ENCODE data around the gene ARHGAP28.

The ARHGAP28 gene

DNA sequence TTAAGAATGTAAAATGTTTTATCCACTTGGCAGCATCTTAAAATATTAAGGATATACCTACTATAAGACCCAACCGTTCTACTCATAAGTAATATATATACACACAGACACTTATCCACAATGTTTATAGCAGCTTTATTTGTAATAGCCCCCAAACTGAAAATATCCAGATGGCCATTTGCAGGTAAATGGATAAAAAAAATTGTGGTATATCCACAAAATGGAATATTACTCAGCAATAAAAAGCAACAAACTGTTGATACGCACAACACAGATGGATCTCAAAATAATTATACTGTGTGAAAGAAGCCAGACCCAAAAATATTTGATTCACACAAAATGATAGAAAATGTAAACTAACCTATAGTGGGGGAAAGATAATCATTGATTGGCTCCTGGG, 122.0 kb downstream of the ARHGAP28 start:
- TF ChIP-seq, protein P1, sequence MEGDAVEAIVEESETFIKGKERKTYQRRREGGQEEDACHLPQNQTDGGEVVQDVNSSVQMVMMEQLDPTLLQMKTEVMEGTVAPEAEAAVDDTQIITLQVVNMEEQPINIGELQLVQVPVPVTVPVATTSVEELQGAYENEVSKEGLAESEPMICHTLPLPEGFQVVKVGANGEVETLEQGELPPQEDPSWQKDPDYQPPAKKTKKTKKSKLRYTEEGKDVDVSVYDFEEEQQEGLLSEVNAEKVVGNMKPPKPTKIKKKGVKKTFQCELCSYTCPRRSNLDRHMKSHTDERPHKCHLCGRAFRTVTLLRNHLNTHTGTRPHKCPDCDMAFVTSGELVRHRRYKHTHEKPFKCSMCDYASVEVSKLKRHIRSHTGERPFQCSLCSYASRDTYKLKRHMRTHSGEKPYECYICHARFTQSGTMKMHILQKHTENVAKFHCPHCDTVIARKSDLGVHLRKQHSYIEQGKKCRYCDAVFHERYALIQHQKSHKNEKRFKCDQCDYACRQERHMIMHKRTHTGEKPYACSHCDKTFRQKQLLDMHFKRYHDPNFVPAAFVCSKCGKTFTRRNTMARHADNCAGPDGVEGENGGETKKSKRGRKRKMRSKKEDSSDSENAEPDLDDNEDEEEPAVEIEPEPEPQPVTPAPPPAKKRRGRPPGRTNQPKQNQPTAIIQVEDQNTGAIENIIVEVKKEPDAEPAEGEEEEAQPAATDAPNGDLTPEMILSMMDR (IDR thresholded peaks at IDR 0.05; ENCODE audit: control insufficient read depth, extremely low read depth, insufficient read depth), result no peak
- DNase-seq (ENCODE audit: low read depth), result no peak
- no peak overlapping the region for H3K4me3 ChIP-seq (ENCODE audit: low read depth, low read length)

DNA sequence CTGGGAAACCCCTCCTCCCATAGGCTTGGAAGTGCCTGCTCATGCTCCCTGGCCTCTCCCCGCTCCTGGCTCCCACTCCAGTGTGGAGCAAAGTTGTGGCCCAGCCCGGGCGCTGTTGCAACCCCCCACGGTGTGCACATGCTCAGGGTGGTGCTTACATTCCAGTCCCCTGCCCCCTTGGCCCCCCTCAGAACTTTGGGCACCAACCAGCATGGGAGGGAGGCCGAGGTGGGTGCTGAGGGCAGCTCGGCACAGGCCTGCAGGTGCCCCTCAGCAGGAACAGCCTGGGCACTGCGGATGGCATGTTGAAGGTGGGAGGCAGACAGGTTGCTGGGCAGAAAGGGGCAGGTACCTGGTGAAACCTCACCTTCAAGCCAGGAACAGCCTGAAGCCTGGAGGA, 125.3 kb downstream of the ARHGAP28 start:
- no peak overlapping the region for H3K4me3 ChIP-seq (ENCODE audit: low read depth, low read length)
- TF ChIP-seq, protein P1 (IDR thresholded peaks at IDR 0.05; ENCODE audit: control insufficient read depth, extremely low read depth, insufficient read depth), result no peak
- no peak for DNase-seq (ENCODE audit: low read depth)

DNA sequence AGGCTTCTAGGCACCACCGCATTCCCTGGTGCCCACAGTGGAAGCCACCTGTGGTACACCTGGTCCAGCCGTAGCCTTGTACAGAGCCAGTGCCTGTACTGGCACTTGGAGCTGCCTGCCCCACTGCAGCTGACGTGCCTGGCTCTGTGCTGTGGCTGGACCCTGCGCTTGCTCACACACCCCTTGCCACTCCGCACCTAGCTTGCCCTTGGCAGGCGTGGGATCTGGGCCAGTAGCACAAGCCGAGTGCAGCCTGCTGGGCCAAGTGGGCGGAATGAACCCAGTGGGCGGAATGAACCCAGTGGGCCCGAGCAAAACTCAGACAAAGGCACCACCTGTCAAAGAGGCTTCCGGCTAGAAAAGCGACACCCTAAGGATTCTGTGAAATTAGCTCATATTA, 126.3 kb downstream of the ARHGAP28 start:
- TF ChIP-seq, protein P1 (IDR thresholded peaks at IDR 0.05; ENCODE audit: control insufficient read depth, extremely low read depth, insufficient read depth), result no peak
- H3K4me3 ChIP-seq (ENCODE audit: low read depth, low read length), result no peak overlapping the region
- no peak for DNase-seq (ENCODE audit: low read depth)

DNA sequence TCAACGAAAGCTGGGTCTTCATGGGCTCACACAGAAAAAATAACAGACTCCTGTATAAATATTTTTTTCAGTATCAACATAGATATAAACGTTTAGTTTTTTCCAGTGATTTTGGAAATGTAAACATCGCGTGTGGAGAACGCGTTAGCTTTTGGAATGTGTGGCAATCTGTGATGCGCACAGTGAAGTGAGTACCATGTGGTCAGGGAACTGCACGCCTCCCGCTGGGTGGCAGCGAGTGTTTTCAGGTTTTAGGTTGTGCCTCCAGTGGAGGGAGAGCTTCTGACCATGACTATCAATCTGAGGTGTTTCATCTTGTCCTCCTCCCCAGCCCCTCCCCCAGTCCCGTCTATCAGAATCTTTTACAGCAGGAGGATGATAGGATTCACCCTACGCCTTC, 127.8 kb downstream of the ARHGAP28 start:
- no peak for DNase-seq (ENCODE audit: low read depth)
- TF ChIP-seq, protein P1 (IDR thresholded peaks at IDR 0.05; ENCODE audit: control insufficient read depth, extremely low read depth, insufficient read depth), result no peak
- H3K4me3 ChIP-seq (ENCODE audit: low read depth, low read length), result no peak overlapping the region

DNA sequence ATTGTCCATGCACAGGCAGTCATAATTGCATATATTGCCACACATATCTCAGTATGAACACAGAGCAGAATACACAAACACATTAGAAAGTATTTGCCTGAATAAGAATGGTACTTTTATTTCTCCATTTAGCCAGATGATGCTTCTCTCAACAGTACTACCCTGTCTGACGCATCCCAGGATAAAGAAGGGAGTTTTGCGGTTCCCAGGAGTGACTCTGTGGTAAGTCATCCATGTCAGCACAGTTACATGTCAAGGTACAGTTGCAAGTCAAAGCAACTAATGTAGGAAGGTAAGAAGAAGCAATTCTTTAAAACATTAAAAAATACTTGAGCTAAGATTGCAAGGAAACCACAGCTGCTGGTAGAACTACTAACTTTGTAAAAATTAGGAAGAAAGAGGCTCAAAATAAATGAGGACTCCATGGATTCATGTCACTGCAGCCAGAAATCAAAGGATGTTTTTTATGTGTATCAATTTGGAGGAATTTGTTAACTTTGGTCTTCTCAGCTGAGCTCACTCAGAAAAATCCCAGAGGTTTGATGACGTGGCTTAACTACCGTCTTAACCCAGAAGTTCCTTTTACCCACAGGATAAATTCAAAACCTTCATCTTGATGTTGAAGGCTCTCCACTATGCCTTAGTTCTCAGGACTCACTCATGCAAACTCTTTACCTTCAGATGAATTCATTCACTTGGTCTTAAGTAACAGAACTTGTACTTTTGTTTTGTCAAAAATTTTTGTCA, 130.3 kb downstream of the ARHGAP28 start:
- no peak for DNase-seq (ENCODE audit: low read depth)
- no peak overlapping the region for H3K4me3 ChIP-seq (ENCODE audit: low read depth, low read length)

DNA sequence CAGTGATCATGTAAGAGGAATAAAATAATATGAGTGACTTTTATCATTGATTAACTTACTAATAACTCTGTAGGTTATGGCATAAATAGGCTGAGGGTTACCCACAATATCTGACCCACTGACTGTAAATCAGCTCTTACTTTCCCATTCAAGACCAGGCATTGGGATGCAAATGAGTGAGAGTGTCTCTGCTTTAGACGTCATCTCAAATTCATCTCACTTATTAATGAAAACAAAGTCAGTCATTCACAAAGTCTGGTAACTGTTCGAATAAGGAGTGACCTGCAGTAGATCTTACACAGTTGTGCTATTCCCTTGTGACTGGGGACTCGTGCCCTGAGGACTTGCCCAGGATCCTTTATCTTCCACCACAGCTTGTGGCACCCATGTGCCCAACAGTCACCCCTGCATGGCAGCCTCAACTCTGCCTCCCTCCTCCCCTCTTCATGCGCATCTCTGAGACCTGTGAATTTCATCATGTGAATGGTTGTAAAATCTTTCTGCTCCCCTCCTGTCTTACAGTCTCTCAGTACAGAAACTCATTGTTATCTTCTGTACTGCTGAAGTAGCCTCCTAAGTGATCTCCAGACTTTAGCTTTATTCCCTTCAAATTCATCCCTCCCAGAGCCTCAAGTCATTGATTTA, 131.4 kb downstream of the ARHGAP28 start:
- no peak for DNase-seq (ENCODE audit: low read depth)
- no peak overlapping the region for H3K4me3 ChIP-seq (ENCODE audit: low read depth, low read length)
- TF ChIP-seq, protein P1 (IDR thresholded peaks at IDR 0.05; ENCODE audit: control insufficient read depth, extremely low read depth, insufficient read depth), result no peak

More for the DNA sequence above, 130.3 kb downstream of the ARHGAP28 start:
- TF ChIP-seq, protein P1 (IDR thresholded peaks at IDR 0.05; ENCODE audit: control insufficient read depth, extremely low read depth, insufficient read depth), result no peak

All from LNCaP clone FGC (cell line).